Measurements from ENCODE around the gene FCER2.

- TF ChIP-seq CTCF (IDR thresholded peaks at IDR 0.05; ENCODE audit: insufficient read depth, low read length, poor library complexity, severe bottlenecking) = no peak
- no peak for TF ChIP-seq EZH2phosphoT487 (conservative IDR thresholded peaks at IDR 0.05; ENCODE audit: low read length)
Observed at GRCh38 chr19:7654401-7654800, 47.5 kb downstream of the FCER2 start.

All from SU-DHL-6 (cell line).